DOHH2 (cell line): ENCODE data around the gene WBP4.

Experiments
- H3F3A ChIP-seq: fragments of 200-600 bp; sonication (generic), shearing (Covaris generic); 2 replicates; pipeline ENCODE4 v1.6.0; 2016; ENCODE audit warnings: antibody characterized with exemption, mild to moderate bottlenecking; ENCODE audit not compliant: control insufficient read depth, insufficient read depth
- H3K27ac ChIP-seq: fragments of 200-600 bp; sonication (generic); 2 replicates; pipeline ENCODE4 v1.5.1; 2014; ENCODE audit warnings: low read depth, mild to moderate bottlenecking, low read length, moderate library complexity
- H3K27me3 ChIP-seq: fragments of 200-600 bp; sonication (generic); 2 replicates; pipeline ENCODE4 v1.6.1; 2014; ENCODE audit warnings: mild to moderate bottlenecking, low read length, mixed read lengths; ENCODE audit not compliant: control insufficient read depth
- H3K36me3 ChIP-seq: fragments of 200-600 bp; sonication (generic); 2 replicates; pipeline ENCODE4 v1.6.1; 2014; ENCODE audit warnings: mild to moderate bottlenecking, low read length, moderate library complexity, mixed read lengths; ENCODE audit not compliant: control insufficient read depth
- H3K4me1 ChIP-seq: fragments of 200-600 bp; sonication (generic); 2 replicates; pipeline ENCODE4 v1.6.1; 2014; ENCODE audit warnings: mild to moderate bottlenecking, low read length, mixed read lengths; ENCODE audit not compliant: control insufficient read depth
- H3K4me2 ChIP-seq: fragments of 200-600 bp; sonication (generic); 2 replicates; pipeline ENCODE4 v1.6.0; 2014; ENCODE audit warnings: mild to moderate bottlenecking, low read length, moderate library complexity
- H3K4me3 ChIP-seq: fragments of 200-600 bp; sonication (generic); 2 replicates; pipeline ENCODE4 v1.5.1; 2014; ENCODE audit warnings: mild to moderate bottlenecking, low read length, mixed read lengths
- H3K79me2 ChIP-seq: fragments of 200-600 bp; sonication (generic); 2 replicates; pipeline ENCODE4 v1.6.1; 2014; ENCODE audit warnings: mild to moderate bottlenecking, low read length, mixed read lengths; ENCODE audit not compliant: control insufficient read depth
- H3K9me2 ChIP-seq: fragments of 200-600 bp; sonication (generic); replicated peaks from 2 replicates; pipeline ENCODE4 v1.6.1; 2014; ENCODE audit warnings: mild to moderate bottlenecking, low read length, mixed read lengths; ENCODE audit not compliant: control insufficient read depth
- H3K9me3 ChIP-seq: fragments of 200-600 bp; sonication (generic); 2 replicates; pipeline ENCODE4 v1.6.1; 2014; ENCODE audit warnings: antibody characterized with exemption, low read length, mixed read lengths; ENCODE audit not compliant: control insufficient read depth, insufficient read depth
- H4K20me1 ChIP-seq: fragments of 200-600 bp; sonication (generic); 2 replicates; pipeline ENCODE4 v1.6.0; 2014; ENCODE audit warnings: low read depth, mild to moderate bottlenecking, antibody characterized with exemption, low read length, moderate library complexity; ENCODE audit not compliant: control insufficient read depth, insufficient read depth
- EZH2phosphoT487 ChIP-seq: fragments of 200-600 bp; sonication (generic); IDR thresholded peaks from 2 replicates; pipeline ENCODE4 v1.6.1; 2017; ENCODE audit warnings: borderline replicate concordance, mild to moderate bottlenecking, antibody characterized with exemption, low read length, moderate library complexity, mixed read lengths
- TF ChIP-seq, protein P1 (sequence below): fragments of 200-600 bp; sonication (generic); IDR thresholded peaks from one replicate; pipeline ENCODE4 v1.5.1; 2014; ENCODE audit warnings: antibody characterized with exemption, mild to moderate bottlenecking, low read depth, low read length; ENCODE audit not compliant: poor library complexity, severe bottlenecking

Gene WBP4

DNA sequence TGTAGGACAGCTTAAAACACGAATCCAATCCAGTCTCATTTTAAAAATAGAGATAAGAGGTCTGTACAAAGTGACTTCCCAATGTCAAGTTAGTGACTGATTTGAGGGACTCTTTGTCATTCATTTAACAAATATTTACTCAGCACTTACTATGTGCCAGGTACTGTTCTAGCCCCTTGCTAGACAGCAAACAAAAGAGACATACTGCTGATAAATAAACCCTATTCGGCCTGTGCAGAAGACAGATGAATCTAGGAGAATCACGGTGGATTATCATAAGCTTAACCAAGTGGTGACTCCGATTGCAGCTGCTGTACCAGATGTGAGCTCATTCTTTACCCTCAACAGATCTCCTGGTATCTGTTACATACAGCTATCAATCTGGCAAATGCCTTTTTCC lies 35.8 kb upstream of the WBP4 start:
- Histone ChIP-seq H3K36me3 (peaks cover 8% of the 10 kb centered on the region), H3F3A (0 out of 2 replicates have a peak, but pooled peaks cover 6% of the 10 kb centered on the region), H3K9me2 (no peaks in the 10 kb centered on the region), H3K27me3 (no peaks in the 10 kb centered on the region), H3K4me2 (no peak overlapping the region), H3K27ac (no peak overlapping the region), H3K9me3 (no peaks in the 10 kb centered on the region), H3K4me1 (peaks cover 66% of the 10 kb centered on the region), H3K4me3 (no peak overlapping the region), H4K20me1 (no peaks in the 10 kb centered on the region), H3K79me2 (peaks cover 92% of the 10 kb centered on the region)
- TF ChIP-seq, protein P1, sequence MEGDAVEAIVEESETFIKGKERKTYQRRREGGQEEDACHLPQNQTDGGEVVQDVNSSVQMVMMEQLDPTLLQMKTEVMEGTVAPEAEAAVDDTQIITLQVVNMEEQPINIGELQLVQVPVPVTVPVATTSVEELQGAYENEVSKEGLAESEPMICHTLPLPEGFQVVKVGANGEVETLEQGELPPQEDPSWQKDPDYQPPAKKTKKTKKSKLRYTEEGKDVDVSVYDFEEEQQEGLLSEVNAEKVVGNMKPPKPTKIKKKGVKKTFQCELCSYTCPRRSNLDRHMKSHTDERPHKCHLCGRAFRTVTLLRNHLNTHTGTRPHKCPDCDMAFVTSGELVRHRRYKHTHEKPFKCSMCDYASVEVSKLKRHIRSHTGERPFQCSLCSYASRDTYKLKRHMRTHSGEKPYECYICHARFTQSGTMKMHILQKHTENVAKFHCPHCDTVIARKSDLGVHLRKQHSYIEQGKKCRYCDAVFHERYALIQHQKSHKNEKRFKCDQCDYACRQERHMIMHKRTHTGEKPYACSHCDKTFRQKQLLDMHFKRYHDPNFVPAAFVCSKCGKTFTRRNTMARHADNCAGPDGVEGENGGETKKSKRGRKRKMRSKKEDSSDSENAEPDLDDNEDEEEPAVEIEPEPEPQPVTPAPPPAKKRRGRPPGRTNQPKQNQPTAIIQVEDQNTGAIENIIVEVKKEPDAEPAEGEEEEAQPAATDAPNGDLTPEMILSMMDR: no peak
- no peak for TF ChIP-seq EZH2phosphoT487

DNA sequence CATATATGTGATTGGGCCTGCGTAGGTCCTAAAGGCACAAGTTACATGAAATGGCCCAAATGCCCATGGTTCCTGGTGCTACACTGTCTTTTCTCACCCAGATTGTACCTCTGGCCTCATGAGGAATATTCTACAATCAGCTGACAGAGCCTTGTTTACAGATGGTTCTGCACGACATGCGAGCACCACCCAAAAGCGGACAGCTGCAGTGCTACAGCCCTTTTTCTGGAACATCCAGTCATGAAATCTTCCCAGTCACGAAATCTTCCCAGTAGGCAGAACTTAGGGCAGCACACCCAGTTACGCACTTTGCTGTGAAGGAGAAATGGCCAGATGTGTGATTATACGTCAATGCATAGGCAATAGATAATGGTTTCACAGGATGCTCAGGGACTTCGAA lies 34.5 kb upstream of the WBP4 start:
- H3K27ac ChIP-seq: no peak overlapping the region
- peaks cover 86% of the 10 kb centered on the region for H3K79me2 ChIP-seq
- H3K27me3 ChIP-seq: no peaks in the 10 kb centered on the region
- H3K4me3 ChIP-seq: no peak overlapping the region
- peaks cover 54% of the 10 kb centered on the region for H3K4me1 ChIP-seq
- H3K9me2 ChIP-seq: no peaks in the 10 kb centered on the region
- 0 out of 2 replicates have a peak, but pooled peaks cover 6% of the 10 kb centered on the region for H3F3A ChIP-seq
- no peak overlapping the region for H3K4me2 ChIP-seq
- H4K20me1 ChIP-seq: no peaks in the 10 kb centered on the region
- no peaks in the 10 kb centered on the region for H3K9me3 ChIP-seq
- TF ChIP-seq, protein P1: no peak
- TF ChIP-seq EZH2phosphoT487: no peak
- peaks cover 8% of the 10 kb centered on the region for H3K36me3 ChIP-seq

GRCh38 chr13:41028051-41028450 lies 33.3 kb upstream of the WBP4 start:
- H3K27ac ChIP-seq: no peak overlapping the region
- H3K9me2 ChIP-seq: no peaks in the 10 kb centered on the region
- peaks cover 46% of the 10 kb centered on the region for H3K4me1 ChIP-seq
- H3K9me3 ChIP-seq: no peaks in the 10 kb centered on the region
- no peak overlapping the region for H3K4me3 ChIP-seq
- H3K4me2 ChIP-seq: no peak overlapping the region
- H3K27me3 ChIP-seq: no peaks in the 10 kb centered on the region
- TF ChIP-seq EZH2phosphoT487: no peak
- TF ChIP-seq, protein P1: no peak
- H3K79me2 ChIP-seq: peaks cover 80% of the 10 kb centered on the region
- 0 out of 2 replicates have a peak, but pooled peaks cover 8% of the 10 kb centered on the region for H3F3A ChIP-seq
- H4K20me1 ChIP-seq: no peaks in the 10 kb centered on the region
- peaks cover 8% of the 10 kb centered on the region for H3K36me3 ChIP-seq
